Activated T-helper 1 cell treated with anti-CD3 and anti-CD28 coated beads, Interleukin-12 subunit alpha, Interleukin-12 subunit beta, Interleukin-2, Interleukin-4 antibody, amounts not matched to agents 30 ng/mL and 10 ng/mL and 1 ng/mL, durations not matched to agents 14 hours and 24 hours and 36 hours (primary cell): ENCODE measurements around the gene SUPT5H. TPM values are rescaled to one million over a fixed set of nuclear protein-coding genes. Genes with fewer than 3 reads are reported as not detected.
A peak's percentile ranks its signal among the peaks of the same experiment; 100 is the strongest.

ENCODE experiments used
- DNase-seq: peaks from one replicate; pipeline ENCODE4 v3.0.0; 2021; ENCODE audit warnings: low spot score
- H3K27ac Mint-ChIP-seq: one replicate; pipeline ENCODE4 v1.8.0; 2021; ENCODE audit warnings: mild to moderate bottlenecking, mixed read lengths
- H3K27me3 Mint-ChIP-seq: one replicate; pipeline ENCODE4 v1.8.0; 2022; ENCODE audit warnings: mild to moderate bottlenecking, moderate library complexity, mixed read lengths; ENCODE audit not compliant: insufficient read depth
- H3K36me3 Mint-ChIP-seq: one replicate; pipeline ENCODE4 v1.8.0; 2021; ENCODE audit warnings: low read depth, mixed read lengths
- H3K4me1 Mint-ChIP-seq: one replicate; pipeline ENCODE4 v1.8.0; 2021; ENCODE audit warnings: low read depth, mixed read lengths
- H3K4me3 Mint-ChIP-seq: one replicate; pipeline ENCODE4 v1.8.0; 2021; ENCODE audit warnings: mild to moderate bottlenecking, moderate library complexity, mixed read lengths
- H3K9me3 Mint-ChIP-seq: one replicate; pipeline ENCODE4 v1.8.0; 2021; ENCODE audit warnings: mixed read lengths
- intact Hi-C: fragments of 100-400 bp; cut with micrococcal nuclease; formaldehyde crosslinking; loops from one replicate; pipeline ENCODE4 v1.15.1; 2024
- total RNA-seq: library from RNA; stranded (reverse); gene quantifications from 2 replicates; pipeline ENCODE4 v1.2.3, GENCODE V29; 2022

The SUPT5H gene
- 200 and 203 TPM in 2 replicates for total RNA-seq

GRCh38 chr19:39445196-39446111, at the start of gene SUPT5H:
TSS of gene SUPT5H (plus strand) at chr19:39445582. CDS start at chr19:39445891, 309 bp downstream.
- H3K4me3 Mint-ChIP-seq = peak within 1 kb of the TSS; percentile 91
- peak within 1 kb of the TSS; percentile 94 for H3K27ac Mint-ChIP-seq
- H3K4me1 Mint-ChIP-seq = peaks cover 41% of the 10 kb centered on the region
- peaks cover 27% of the 10 kb centered on the region for H3K36me3 Mint-ChIP-seq
- intact Hi-C loops = loop anchor here (1.0 to 10.0 kb wide), 11 partner anchors 9 to 645 kb away; partner anchors contain the start of genes EID2, EID2B, FBL and MED29
- DNase-seq = peak; percentile 97
- no peaks in the 10 kb centered on the region for H3K27me3 Mint-ChIP-seq
- no peaks in the 10 kb centered on the region for H3K9me3 Mint-ChIP-seq

- H3K4me1 Mint-ChIP-seq = peaks cover 58% of the 10 kb centered on the region
- H3K36me3 Mint-ChIP-seq = peaks cover 19% of the 10 kb centered on the region
- DNase-seq = peak; percentile 88
- no peaks in the 10 kb centered on the region for H3K27me3 Mint-ChIP-seq
- H3K27ac Mint-ChIP-seq = peak overlapping the region; percentile 67
- intact Hi-C loops = loop anchor here (1.0 to 5.0 kb wide), 4 partner anchors 14 to 275 kb away; partner anchors contain the start of gene EID2B
- no peaks in the 10 kb centered on the region for H3K9me3 Mint-ChIP-seq
- H3K4me3 Mint-ChIP-seq = no peak overlapping the region
These were observed 47.8 kb upstream of the SUPT5H start for GRCh38 chr19:39397360-39398296.

- Mint-ChIP-seq H3K27ac (peak overlapping the region; percentile 67), H3K4me3 (no peak overlapping the region), H3K36me3 (peaks cover 18% of the 10 kb centered on the region), H3K9me3 (no peaks in the 10 kb centered on the region), H3K27me3 (no peaks in the 10 kb centered on the region), H3K4me1 (peaks cover 59% of the 10 kb centered on the region)
- DNase-seq = no peak
- intact Hi-C loops = loop anchor here (5.0 kb wide), 1 partner anchor 274 kb away; no protein-coding TSS in a partner anchor
These were observed 47.0 kb upstream of the SUPT5H start for GRCh38 chr19:39398297-39398864.

- peak overlapping the region; percentile 1 for H3K4me3 Mint-ChIP-seq
- no peak for DNase-seq
- H3K27me3 Mint-ChIP-seq = no peaks in the 10 kb centered on the region
- H3K36me3 Mint-ChIP-seq = peaks cover 11% of the 10 kb centered on the region
- peak overlapping the region; percentile 76 for H3K27ac Mint-ChIP-seq
- H3K9me3 Mint-ChIP-seq = no peaks in the 10 kb centered on the region
- peaks cover 61% of the 10 kb centered on the region for H3K4me1 Mint-ChIP-seq
- intact Hi-C loops = loop anchor here (5.0 kb wide), 1 partner anchor 273 kb away; no protein-coding TSS in a partner anchor
These were observed 45.7 kb upstream of the SUPT5H start for GRCh38 chr19:39399668-39400050.

GRCh38 chr19:39400061-39400460, 45.3 kb upstream of the SUPT5H start:
- Mint-ChIP-seq H3K27ac (peak overlapping the region; percentile 76), H3K4me1 (peaks cover 61% of the 10 kb centered on the region), H3K27me3 (no peaks in the 10 kb centered on the region), H3K4me3 (no peak overlapping the region), H3K36me3 (peaks cover 9% of the 10 kb centered on the region), H3K9me3 (no peaks in the 10 kb centered on the region)
- DNase-seq = no peak
- intact Hi-C loops = no loop called here

GRCh38 chr19:39401070-39401548, 44.3 kb upstream of the SUPT5H start:
- intact Hi-C loops = no loop called here
- H3K9me3 Mint-ChIP-seq = no peaks in the 10 kb centered on the region
- H3K36me3 Mint-ChIP-seq = peaks cover 2% of the 10 kb centered on the region
- DNase-seq = no peak
- peaks cover 68% of the 10 kb centered on the region for H3K4me1 Mint-ChIP-seq
- no peaks in the 10 kb centered on the region for H3K27me3 Mint-ChIP-seq
- peak overlapping the region; percentile 95 for H3K27ac Mint-ChIP-seq
- peak overlapping the region; percentile 82 for H3K4me3 Mint-ChIP-seq

GRCh38 chr19:39401549-39402345, 43.6 kb upstream of the SUPT5H start:
- peaks cover 2% of the 10 kb centered on the region for H3K36me3 Mint-ChIP-seq
- H3K27ac Mint-ChIP-seq = peak overlapping the region; percentile 95
- H3K27me3 Mint-ChIP-seq = no peaks in the 10 kb centered on the region
- H3K9me3 Mint-ChIP-seq = no peaks in the 10 kb centered on the region
- H3K4me1 Mint-ChIP-seq = peaks cover 72% of the 10 kb centered on the region
- peak overlapping the region; percentile 82 for H3K4me3 Mint-ChIP-seq
- intact Hi-C loops = loop anchor here (1.0 kb wide), 2 partner anchors 10 to 29 kb away; partner anchors contain the start of genes MED29 and PAF1
- peak; percentile 69 for DNase-seq

- Mint-ChIP-seq H3K27ac (peak overlapping the region; percentile 95), H3K27me3 (no peaks in the 10 kb centered on the region), H3K9me3 (no peaks in the 10 kb centered on the region), H3K36me3 (peaks cover 3% of the 10 kb centered on the region), H3K4me1 (peaks cover 68% of the 10 kb centered on the region), H3K4me3 (peak overlapping the region; percentile 82)
- intact Hi-C loops = loop anchor here (1.0 kb wide), 2 partner anchors 11 to 28 kb away; partner anchors contain the start of genes MED29 and PAF1
- peak; percentile 83 for DNase-seq
These were observed 42.8 kb upstream of the SUPT5H start for GRCh38 chr19:39402346-39403300.

GRCh38 chr19:39403331-39404312, 41.8 kb upstream of the SUPT5H start:
- H3K9me3 Mint-ChIP-seq = no peaks in the 10 kb centered on the region
- no peaks in the 10 kb centered on the region for H3K27me3 Mint-ChIP-seq
- intact Hi-C loops = no loop called here
- H3K27ac Mint-ChIP-seq = peak overlapping the region; percentile 95
- H3K4me1 Mint-ChIP-seq = peaks cover 69% of the 10 kb centered on the region
- peak; percentile 90 for DNase-seq
- H3K4me3 Mint-ChIP-seq = peak overlapping the region; percentile 82
- H3K36me3 Mint-ChIP-seq = peaks cover 11% of the 10 kb centered on the region
